ENCODE measurements around the gene PTPRT. TPM values are rescaled to one million over a fixed set of nuclear protein-coding genes. Genes with fewer than 3 reads are reported as not detected.

The PTPRT gene
- total RNA-seq, 4 donors from 2014 or later, result 0.57 to 2.0 (median 0.83) TPM

GRCh38 chr20:42111349-42111748, 1078.4 kb downstream of the PTPRT start:
- no peak for TF ChIP-seq CTCF (IDR thresholded peaks at IDR 0.05; ENCODE audit: low read depth)

GRCh38 chr20:42110301-42110700, 1079.4 kb downstream of the PTPRT start:
- no peak for TF ChIP-seq CTCF (IDR thresholded peaks at IDR 0.05; ENCODE audit: low read depth)

GRCh38 chr20:42102000-42102399, 1087.7 kb downstream of the PTPRT start:
- no peak for TF ChIP-seq CTCF (IDR thresholded peaks at IDR 0.05; ENCODE audit: low read depth)

- TF ChIP-seq CTCF (IDR thresholded peaks at IDR 0.05; ENCODE audit: low read depth), result no peak
Observed at GRCh38 chr20:42100137-42100704, 1089.5 kb downstream of the PTPRT start.

GRCh38 chr20:42099101-42099500, 1090.6 kb downstream of the PTPRT start:
- no peak for TF ChIP-seq CTCF (IDR thresholded peaks at IDR 0.05; ENCODE audit: low read depth)

GRCh38 chr20:42098418-42098817, 1091.3 kb downstream of the PTPRT start:
- TF ChIP-seq CTCF (IDR thresholded peaks at IDR 0.05; ENCODE audit: low read depth), result no peak

GRCh38 chr20:42097741-42098140, 1092.0 kb downstream of the PTPRT start:
- no peak for TF ChIP-seq CTCF (IDR thresholded peaks at IDR 0.05; ENCODE audit: low read depth)
